NT2/D1 (cell line): ENCODE results near the gene CSNK1D.

Source experiments
- SUZ12 ChIP-seq: IDR thresholded peaks from 2 replicates; pipeline ENCODE4 v1.6.1; 2011; ENCODE audit not compliant: insufficient read length, insufficient read depth; ENCODE audit errors: extremely low read depth
- YY1 ChIP-seq: IDR thresholded peaks from 2 replicates; pipeline ENCODE4 v1.6.1; 2011; ENCODE audit not compliant: insufficient read length, insufficient read depth
- ZNF274 ChIP-seq: IDR thresholded peaks from 2 replicates; pipeline ENCODE4 v1.6.1; 2011; ENCODE audit warnings: mild to moderate bottlenecking, low read depth, low read length

DNA sequence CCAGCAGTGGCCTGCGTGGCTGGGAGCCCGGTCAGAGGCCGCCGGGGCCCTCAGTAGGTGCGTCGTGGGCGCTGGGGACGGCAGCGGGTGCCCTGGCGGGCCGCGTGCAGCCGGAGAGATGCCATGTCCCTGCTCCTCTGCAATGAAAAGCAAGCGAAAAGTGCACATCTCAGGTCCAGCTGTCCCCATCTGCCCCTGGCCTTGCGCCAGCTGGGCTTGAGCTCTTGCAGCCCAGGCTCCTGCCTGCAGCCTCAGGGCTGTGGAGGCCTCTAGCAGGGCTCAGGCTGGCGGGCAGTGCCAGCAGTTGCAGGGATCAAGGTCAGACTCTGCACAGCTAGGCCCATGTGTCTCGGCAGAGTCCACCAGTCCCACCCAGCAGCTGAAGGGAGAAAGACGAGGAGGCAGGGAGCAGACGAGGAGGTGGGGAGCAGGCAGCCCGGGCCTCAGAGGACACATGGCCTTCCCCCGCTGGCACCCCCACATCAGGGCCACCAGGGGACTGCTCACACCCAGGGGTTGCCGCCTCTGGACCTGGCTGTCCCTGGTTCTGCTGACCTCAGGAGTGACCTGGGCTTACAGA is 33.5 kb downstream of the CSNK1D start:
- TF ChIP-seq ZNF274 = no peak
- TF ChIP-seq SUZ12 = no peak
- TF ChIP-seq YY1 = no peak
